ENCODE data around the gene LUZP2.

- TF ChIP-seq CTCF (IDR thresholded peaks at IDR 0.05) (no peak), EP300 (IDR thresholded peaks at IDR 0.05) (no peak)
Observed at GRCh38 chr11:24622262-24622661, 125.4 kb downstream of the LUZP2 start.
